ENCODE data around the gene HBS1L.

The HBS1L gene

GRCh38 chr6:135043364-135043763 is 11.3 kb downstream of the HBS1L start:
- TF ChIP-seq CTCF (conservative IDR thresholded peaks at IDR 0.05; ENCODE audit: low read length), result no peak
- DNase-seq (ENCODE audit: low read depth), result no peak
- H3K4me3 ChIP-seq (ENCODE audit: low read length), result no peak overlapping the region

GRCh38 chr6:135038335-135038734 is 16.3 kb downstream of the HBS1L start:
- no peak for DNase-seq (ENCODE audit: low read depth)
- no peak overlapping the region for H3K4me3 ChIP-seq (ENCODE audit: low read length)
- TF ChIP-seq CTCF (conservative IDR thresholded peaks at IDR 0.05; ENCODE audit: low read length), result no peak

GRCh38 chr6:135037541-135037940 is 17.1 kb downstream of the HBS1L start:
- H3K4me3 ChIP-seq (ENCODE audit: low read length), result no peak overlapping the region
- no peak for DNase-seq (ENCODE audit: low read depth)
- no peak for TF ChIP-seq CTCF (conservative IDR thresholded peaks at IDR 0.05; ENCODE audit: low read length)

GRCh38 chr6:135036731-135037420 is 17.7 kb downstream of the HBS1L start:
- no peak overlapping the region for H3K4me3 ChIP-seq (ENCODE audit: low read length)
- TF ChIP-seq CTCF (conservative IDR thresholded peaks at IDR 0.05; ENCODE audit: low read length), result no peak
- no peak for DNase-seq (ENCODE audit: low read depth)

- no peak overlapping the region for H3K4me3 ChIP-seq (ENCODE audit: low read length)
- TF ChIP-seq CTCF (conservative IDR thresholded peaks at IDR 0.05; ENCODE audit: low read length), result no peak
- no peak for DNase-seq (ENCODE audit: low read depth)
These were observed 21.4 kb downstream of the HBS1L start for GRCh38 chr6:135033238-135033637.

GRCh38 chr6:135030532-135031178 is 24.0 kb downstream of the HBS1L start:
- no peak overlapping the region for H3K4me3 ChIP-seq (ENCODE audit: low read length)
- peak; percentile 16 for DNase-seq (ENCODE audit: low read depth)
- no peak for TF ChIP-seq CTCF (conservative IDR thresholded peaks at IDR 0.05; ENCODE audit: low read length)

GRCh38 chr6:135030056-135030473 is 24.6 kb downstream of the HBS1L start:
- DNase-seq (ENCODE audit: low read depth), result no peak
- H3K4me3 ChIP-seq (ENCODE audit: low read length), result no peak overlapping the region
- TF ChIP-seq CTCF (conservative IDR thresholded peaks at IDR 0.05; ENCODE audit: low read length), result no peak
